HG03175 (cell line): ENCODE results near the gene FAM110D.

Experiments
- ATAC-seq: cut with Tn5 transposase; IDR thresholded peaks from one replicate; pipeline ENCODE4 v1.9.1; 2021; ENCODE audit warnings: mild to moderate bottlenecking, moderate library complexity; ENCODE audit not compliant: unreplicated experiment

FAM110D gene

DNA sequence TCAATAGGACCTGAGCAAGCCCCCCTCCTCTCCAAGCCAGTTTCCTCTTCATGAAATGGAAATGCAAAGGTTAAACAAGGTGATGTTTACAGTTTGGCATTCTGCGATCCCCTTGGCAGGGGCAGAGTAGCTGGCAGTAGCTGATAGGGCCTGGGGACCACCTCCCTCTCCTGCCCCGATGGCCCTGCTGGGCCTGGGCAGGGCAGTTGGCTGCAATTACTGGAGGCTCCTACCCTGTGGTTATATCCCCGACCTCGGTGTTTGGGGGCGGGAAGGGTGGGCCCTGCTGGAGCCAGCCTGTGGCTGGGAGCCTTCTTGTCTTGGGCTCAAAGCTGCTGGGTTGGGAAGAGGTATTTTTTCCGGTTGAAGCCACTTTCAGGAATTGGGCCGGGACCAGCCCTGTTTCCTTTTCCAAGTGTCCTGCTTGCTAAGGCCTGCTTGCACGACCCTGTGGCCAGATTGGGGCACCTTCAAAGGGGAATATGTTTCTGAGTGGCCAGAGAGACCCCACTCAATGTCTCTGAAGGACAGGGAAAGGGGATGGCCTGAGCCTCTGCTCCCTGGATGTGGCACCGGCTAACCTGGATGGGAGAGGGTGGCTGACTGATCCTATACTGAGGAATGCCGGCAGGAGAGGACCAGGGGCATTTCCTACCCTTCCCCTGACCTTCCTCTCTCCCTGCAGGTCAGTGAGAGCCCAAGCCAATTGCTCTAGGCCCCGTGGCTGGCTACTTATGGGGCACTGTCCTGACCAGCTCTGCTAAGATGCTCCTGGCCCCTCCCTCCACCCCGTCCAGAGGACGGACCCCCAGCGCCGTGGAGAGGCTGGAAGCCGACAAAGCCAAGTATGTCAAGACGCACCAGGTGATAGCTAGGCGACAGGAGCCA is 1.9 kb downstream of the FAM110D start:
- ATAC-seq, result no peak

DNA sequence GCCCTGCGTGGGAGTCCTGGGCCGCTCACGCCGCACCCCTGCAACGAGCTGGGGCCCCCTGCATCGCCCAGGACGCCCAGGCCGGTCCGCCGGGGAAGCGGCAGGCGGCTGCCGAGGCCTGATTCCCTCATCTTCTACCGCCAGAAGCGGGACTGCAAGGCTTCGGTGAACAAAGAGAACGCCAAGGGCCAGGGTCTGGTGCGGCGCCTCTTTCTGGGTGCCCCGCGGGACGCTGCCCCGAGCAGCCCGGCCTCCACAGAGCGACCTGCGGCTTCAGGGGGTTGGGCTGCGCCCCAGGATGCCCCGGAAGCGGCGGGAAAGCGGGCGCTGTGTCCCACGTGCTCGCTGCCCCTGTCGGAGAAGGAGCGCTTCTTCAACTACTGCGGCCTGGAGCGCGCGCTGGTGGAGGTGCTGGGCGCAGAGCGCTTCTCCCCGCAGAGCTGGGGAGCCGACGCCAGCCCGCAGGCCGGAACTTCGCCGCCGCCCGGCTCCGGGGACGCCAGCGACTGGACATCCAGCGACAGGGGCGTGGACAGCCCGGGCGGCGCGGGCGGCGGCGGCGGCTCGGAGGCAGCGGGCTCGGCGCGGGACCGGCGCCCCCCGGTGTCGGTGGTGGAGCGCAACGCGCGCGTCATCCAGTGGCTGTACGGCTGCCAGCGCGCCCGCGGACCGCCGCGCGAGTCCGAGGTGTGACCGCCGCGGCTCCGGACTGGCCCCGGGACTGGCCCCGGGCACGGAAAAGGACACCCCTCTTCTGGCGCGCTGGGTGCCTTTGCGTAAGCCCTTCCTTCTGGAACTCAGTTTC is 2.7 kb downstream of the FAM110D start:
- no peak for ATAC-seq

DNA sequence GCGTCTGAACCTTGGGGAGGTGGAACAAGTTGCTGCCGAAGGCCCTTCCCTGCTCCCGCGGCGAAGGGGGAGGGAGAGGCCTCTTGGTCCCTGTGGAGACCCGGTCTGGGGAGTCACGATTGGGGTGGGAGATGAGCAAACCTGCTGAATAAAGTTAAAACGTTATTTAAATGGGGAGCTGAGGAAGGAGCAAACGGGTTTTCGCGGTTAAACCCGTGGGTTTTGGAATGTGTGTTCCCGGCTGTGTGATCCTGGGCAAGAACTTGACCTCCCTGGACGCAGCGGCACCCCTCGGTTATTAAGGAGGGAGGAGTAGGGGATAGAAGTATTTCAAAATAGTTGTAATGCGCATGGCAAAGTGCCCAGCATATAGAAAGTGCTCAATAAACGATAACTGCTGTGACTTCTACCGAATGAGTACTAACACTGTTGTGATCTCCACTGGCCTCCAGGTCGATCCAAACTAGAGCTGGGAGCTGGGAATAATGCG is 3.4 kb downstream of the FAM110D start:
- ATAC-seq, result no peak

DNA sequence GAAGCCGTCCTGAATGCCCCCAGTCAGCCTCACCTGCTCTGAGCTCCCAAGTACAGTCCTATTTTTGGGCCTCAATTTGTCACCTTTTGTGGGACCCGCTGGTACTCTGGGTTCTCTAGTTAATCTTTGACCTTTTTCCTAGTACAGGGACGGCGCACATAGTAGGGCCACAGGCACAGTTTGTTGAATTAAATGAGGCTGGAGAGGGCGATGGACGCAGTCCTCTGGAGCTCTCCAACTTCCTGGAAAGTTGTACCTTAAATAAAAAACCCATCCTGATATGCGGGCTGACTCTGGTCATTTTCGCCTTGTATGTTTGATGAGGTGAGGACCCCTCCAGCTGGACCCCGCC is 4.8 kb downstream of the FAM110D start:
- ATAC-seq, result no peak

DNA sequence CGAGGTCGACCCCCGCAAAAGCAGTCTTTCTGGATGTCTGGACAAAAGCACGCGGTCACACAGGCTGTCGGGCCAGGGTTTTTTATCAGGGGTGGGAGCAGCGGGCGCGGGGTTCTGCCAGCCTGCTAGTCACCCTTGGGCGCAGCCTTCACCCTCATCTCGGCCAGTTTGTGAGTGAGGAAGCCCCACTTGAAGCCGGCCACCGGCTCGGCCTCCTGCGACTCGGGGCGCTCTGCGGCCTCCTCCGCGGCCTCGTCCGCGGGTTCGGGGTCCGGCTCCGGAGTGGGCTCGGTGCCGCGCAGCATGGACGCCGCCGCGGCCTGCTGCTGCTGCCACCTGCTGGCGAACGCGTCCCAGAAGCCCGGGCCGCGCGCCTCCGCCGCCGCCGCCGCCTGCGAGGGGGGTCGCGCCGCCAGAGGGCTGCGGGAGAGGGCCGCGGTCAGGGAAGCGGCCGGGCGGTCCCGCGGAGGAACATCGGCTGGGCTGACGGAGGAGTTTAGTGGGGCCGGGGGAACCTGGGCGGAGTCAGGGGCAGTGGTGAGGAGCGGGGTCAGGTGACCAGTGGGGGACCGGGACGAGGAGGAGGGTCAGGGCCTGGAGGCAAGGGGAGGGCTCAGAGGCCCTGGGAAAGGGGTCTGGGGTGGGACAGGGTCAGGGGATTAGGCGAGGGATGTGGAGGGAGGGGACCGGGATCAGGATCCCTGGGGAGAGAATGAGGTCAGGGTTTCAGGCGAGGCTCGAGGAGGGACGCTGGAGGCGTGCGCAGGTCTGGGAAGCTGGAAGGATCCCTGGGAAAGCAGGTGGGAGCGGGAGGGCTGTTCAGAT is 5.4 kb downstream of the FAM110D start:
- ATAC-seq, result no peak

DNA sequence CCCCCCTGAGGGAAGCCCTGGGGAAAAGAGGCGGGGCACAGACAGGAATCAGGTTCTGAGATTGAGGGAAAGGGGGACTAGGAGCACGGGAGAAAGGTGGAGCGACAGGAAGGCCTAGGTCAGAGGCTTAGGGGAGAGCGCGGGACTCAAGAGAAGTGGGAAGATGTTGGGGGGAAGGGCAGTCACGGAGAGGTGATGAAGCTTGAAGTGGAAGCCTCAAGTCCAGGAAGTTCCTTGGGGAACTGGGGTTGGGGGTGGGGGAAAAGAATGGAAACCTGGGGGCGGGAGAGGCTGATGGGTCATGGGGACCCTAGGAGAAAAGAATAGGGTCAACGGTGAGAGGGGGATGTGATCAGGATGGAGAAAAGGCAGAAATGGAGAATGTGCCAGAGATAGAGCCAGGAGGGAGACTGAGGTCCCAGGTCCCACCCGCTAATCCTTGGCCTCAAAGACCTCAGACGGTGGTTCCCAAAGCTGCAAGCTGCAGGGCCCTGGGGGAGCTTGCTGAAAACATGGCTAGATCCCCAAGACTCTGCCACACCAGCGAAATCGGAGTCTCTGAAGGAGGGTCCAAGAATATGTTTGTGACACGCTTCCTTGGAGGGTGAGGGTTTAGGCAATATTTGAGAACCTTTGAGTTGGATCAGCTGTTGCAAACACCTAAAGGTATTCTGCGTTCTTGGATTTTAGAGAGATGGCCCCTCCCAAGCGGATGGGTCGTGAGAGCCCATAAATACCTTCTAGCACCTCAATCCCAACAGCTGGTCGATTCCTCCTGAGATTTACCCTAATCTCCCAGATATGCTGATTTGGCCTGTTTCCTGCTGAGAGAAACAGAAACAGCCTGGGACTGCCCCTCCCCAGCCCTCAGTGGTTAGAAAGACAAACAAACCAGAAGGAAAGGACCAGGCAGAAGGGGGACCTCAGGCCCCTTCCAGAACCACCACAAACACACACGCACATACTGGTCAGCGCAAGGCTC is 6.3 kb downstream of the FAM110D start:
- ATAC-seq, result no peak

DNA sequence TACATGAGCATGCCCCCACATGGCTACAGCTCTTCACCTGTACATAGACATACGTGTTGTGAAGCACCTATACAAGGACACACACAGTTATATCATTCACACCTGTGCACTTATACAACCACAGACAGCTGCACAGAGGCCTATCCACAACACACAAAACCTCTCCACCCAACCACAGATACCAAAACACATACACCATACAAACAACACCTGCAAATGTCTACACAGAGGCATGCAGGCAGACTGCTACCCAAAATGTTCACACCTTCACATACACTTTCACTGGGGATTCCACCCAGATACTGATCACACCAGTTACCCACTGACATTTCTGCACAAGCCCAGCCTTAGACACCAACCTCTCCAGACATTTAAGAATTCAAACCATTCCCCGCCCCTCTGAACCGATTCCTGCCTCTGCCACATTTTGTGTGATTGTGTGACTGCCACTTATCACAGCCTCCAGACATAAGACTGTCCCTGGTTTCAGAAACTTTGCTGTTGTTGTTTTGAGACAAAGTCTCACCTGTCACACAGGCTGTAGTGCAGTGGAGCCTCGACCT is 7.9 kb downstream of the FAM110D start:
- no peak for ATAC-seq

DNA sequence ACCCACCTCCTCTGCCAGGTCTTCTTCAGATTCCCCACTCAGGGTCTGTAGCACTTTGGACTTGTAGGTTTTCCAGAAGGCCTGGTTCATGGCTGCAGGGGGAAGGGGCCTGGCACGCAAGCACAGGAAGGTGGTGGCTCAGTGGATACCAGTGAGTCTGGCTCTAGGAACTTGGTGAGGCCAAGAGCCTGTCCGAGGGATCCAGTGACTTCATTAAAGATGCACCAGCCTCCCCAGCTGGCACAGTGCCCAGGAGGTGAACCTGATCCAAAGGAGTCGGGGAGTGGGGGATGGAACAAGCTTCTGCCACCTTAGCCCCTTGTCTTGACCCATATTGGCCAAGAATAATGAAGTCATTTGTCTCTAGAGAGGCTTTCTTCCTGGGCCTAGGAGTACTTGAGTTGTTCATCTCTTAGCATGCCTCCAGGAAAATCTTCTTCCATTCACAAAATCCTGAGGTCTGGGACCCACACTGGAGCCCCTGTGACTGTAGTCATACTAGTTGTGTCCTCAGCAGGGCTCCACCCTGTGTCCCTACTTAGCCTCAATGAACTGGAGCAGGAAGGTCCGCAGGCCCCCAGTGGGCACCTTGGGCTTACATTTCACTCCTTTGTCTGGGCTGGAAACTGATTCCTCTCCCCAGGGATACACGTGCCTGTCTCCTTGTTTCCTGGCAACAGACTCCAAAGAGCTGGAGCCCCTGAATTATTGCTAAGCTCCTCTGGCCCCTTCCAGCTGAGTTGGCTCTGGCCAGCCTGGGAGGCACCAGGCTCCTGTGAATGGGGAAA is 9.7 kb downstream of the FAM110D start, which contains the start of gene C1orf232:
C1orf232 (minus strand) TSS at position 554 of the 788 bp plus-strand sequence; CDS start at position 90, 464 bp downstream.
- no peak for ATAC-seq

DNA sequence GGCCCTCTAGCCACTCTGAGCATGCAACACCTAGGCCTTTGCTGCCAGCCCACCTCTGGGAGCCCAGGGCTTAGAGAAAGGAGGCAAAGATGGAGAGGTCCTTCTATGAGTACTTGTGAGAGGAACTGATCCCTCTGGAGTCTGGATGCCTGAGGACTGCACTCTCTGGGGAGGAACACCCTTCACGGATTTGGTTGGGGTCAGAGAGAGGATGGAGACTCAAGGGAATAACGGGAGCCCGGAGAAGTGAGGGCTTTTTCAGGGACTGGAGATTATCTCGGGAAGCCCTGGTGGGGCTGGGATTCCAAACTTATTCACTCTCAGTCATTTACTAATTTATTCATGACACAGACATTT is 10.3 kb downstream of the FAM110D start:
- ATAC-seq, result no peak

DNA sequence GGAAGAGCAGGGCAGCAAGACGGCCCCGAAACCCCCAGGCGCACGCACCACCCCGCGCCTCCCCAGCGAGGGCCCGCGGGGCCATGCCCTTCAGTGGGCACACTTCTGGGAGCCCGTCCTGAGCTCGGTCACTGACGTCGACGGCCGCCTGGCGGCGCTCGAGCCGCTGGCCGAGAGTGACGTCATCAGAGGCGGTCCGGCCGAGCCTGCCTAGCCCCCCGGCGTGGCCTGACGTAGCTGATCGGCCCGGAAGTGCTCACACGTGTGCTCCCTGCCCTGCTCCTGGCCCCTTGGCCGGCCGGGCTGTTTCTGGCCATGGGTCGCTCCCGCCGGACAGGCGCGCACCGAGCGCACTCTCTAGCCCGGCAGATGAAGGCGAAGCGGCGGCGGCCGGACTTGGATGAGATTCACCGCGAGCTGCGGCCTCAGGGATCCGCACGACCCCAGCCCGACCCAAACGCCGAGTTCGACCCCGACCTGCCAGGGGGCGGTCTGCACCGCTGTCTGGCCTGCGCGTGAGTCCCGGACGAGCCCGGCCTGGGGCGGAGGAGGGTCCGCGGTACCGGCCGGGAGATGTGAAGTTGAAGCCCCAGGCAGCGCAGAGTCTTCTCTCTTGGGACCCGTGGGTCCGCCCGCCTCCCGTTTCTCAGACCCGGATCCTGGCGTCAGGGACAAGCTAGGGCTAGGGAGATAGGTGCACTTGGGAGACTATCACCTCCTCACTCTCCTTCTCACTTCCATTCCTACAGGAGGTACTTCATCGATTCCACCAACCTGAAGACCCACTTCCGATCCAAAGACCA is 11.0 kb downstream of the FAM110D start, which contains the start of gene ZNF593:
ZNF593 (plus strand) TSS at position 240 of the 803 bp plus-strand sequence; CDS start at position 316, 76 bp downstream.
- peak; percentile 94 for ATAC-seq

DNA sequence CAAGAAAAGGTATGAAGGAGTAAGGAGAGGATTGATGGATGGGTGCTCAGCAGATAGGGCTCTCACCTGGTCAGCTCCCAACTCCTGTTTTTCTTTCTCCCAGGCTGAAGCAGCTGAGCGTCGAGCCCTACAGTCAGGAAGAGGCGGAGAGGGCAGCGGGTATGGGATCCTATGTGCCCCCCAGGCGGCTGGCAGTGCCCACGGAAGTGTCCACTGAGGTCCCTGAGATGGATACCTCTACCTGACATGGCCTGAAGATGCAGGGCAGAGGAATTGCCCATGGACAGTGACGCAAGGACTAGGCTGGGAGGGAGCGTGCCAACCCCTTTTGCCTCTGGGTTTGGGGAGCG is 11.6 kb downstream of the FAM110D start:
- no peak for ATAC-seq

DNA sequence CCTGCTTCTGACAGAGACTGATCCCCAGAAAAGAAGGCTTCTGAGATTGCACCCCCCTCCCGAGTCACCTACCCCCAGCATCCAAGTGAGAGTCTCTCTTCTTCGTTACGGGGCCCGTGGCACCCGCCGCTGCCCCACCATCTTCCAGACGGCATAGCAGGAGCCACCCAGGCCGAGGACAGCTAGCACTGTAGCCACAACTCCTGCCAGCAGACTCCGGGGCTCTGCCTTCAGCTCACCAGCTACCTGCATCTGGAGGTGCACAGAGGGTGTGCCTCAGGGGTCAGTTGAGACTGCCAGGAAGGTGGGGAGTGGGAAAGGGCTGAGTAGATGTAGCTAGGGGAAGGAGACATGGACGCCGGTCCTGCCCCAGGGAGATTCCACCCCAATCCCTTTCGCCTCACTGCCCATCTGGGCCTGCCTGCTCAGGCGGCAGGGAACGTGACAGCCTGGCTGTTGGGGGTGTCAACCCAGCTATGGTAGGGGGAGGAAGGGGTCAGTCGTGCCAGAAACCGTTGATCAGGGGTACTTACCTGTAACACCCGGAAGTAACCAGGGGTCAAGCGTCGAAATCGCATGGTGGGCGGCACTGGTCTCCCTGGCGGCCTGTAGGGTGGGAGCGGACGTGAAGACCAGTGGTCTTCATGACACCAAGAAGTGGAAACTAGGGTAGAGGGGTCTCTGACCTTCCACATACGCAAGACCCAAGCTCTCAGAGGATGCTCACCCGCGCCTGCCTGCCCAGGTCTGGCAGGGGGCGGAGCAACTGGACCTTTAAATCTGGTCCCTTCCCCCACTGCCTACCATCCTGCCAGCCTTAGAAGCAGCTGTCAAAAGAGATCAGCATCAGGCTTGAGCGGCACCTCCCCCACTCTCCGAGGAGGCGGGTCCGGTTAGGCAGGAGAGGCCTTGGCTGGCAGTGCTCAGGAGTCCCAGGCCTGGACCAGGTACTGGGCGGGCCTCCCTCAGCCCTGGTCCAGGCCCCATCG is 12.5 kb downstream of the FAM110D start, which contains the start of gene ZNF593OS:
ZNF593OS (minus strand) TSS at position 749 of the 989 bp plus-strand sequence; CDS start at position 578, 171 bp downstream.
- ATAC-seq, result no peak

DNA sequence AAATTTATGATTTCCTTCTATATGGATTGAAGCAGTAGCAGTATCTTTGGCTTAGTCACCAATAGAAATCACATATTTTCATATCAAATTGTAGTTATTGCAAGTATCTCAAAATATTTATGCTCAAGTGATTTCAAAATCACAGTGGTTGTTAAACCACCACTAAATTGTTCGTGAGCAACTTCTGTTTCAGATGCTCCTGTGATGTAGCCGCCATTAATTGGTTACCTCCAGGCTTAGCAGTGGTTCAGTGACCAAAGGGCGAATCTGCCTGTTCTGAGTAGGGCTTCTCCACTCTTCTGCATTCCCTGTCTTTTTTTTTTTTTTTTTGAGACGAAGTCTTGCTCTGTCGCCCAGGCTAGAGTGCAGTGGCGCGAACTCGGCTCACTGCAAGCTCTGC is 16.5 kb downstream of the FAM110D start:
- ATAC-seq, result no peak

DNA sequence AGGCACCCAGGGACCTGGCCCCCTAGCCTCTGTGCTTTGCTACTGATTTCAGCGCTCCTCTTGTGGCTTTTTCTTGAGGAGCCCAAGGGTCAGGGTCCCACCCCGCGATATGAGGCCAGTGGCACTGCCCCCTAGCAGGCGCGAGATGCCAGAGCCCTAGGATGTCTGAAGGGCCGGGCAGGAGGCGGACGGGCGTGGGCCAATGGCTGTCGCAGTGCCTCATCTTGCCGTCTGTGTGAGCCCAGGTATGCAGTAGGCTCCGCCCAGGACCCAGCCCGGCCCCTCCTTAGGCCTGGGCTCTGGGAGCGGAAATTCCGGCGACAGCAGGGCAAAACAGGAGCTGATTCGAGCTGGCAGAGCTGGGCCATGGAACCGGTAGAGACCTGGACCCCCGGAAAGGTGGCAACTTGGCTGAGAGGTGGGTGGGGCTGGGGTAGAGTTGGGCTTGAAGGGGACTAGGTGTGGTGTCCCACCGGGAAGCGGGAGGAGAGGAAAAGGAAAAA is 18.4 kb downstream of the FAM110D start, which contains the start of gene CNKSR1:
CNKSR1 (plus strand) TSS at position 310 of the 503 bp plus-strand sequence; CDS start at position 367, 57 bp downstream.
- no peak for ATAC-seq

DNA sequence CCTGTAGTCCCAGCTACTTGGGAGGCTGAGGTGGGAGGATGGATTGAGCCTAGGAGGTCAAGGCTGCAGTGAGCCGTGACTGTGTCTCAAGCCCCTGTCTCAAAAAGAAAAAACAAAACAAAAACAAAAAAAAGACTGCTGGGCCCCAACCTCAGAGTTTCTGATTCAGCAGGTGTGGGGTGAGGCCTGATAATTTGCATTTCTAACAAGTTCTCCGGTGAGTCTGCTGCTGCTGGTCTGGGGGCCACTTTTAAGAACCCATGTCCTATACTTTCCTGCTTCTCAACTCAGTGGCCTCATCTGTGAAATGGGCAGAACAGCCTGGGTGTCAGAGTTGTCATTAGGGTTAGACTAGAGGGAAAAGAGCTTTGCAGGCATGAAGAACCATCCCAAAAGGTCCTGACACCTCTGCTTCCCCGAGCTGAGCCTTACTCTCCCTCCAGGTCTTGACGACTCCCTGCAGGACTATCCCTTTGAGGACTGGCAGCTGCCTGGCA is 21.2 kb downstream of the FAM110D start:
- no peak for ATAC-seq
